H7 (cell line): ENCODE results near the gene C2orf92. TPM values are rescaled to one million over a fixed set of nuclear protein-coding genes. Genes with fewer than 3 reads are reported as not detected.

ENCODE experiments used
- DNase-seq: peaks from one replicate; pipeline ENCODE4 v3.0.0; 2012
- H3K27me3 ChIP-seq: 2 replicates; pipeline ENCODE4 v1.6.0; 2011; ENCODE audit warnings: mild to moderate bottlenecking, low read length; ENCODE audit not compliant: control insufficient read depth, insufficient read depth
- H3K36me3 ChIP-seq: replicated peaks from 2 replicates; pipeline ENCODE4 v1.5.1; 2011; ENCODE audit warnings: low read length; ENCODE audit not compliant: control insufficient read depth, insufficient read depth
- H3K4me3 ChIP-seq: 2 replicates; pipeline ENCODE4 v1.5.1; 2011; ENCODE audit warnings: low read depth, mild to moderate bottlenecking, control low read depth, low read length, moderate library complexity; ENCODE audit not compliant: insufficient read depth
- total RNA-seq: library from RNA; depleted of rRNA; stranded (reverse); fragments of >200 nt; shearing (Covaris generic); gene quantifications from 2 replicates; pipeline ENCODE4 v1.2.3, GENCODE V29; 2014

Gene C2orf92
- total RNA-seq, 1 experiment from 2014 or later: 2.5 TPM

GRCh38 chr2:97734061-97735051 lies 64.8 kb downstream of the C2orf92 start:
- no peak overlapping the region for H3K4me3 ChIP-seq
- no peaks in the 10 kb centered on the region for H3K27me3 ChIP-seq
- peak; percentile 56 for DNase-seq
- no peaks in the 10 kb centered on the region for H3K36me3 ChIP-seq

GRCh38 chr2:97735161-97735561 lies 65.6 kb downstream of the C2orf92 start:
- no peak overlapping the region for H3K4me3 ChIP-seq
- H3K36me3 ChIP-seq: no peaks in the 10 kb centered on the region
- H3K27me3 ChIP-seq: no peaks in the 10 kb centered on the region
- DNase-seq: no peak

GRCh38 chr2:97736185-97736584 lies 66.7 kb downstream of the C2orf92 start:
- Histone ChIP-seq H3K27me3 (no peaks in the 10 kb centered on the region), H3K4me3 (no peak overlapping the region), H3K36me3 (no peaks in the 10 kb centered on the region)
- no peak for DNase-seq

DNA sequence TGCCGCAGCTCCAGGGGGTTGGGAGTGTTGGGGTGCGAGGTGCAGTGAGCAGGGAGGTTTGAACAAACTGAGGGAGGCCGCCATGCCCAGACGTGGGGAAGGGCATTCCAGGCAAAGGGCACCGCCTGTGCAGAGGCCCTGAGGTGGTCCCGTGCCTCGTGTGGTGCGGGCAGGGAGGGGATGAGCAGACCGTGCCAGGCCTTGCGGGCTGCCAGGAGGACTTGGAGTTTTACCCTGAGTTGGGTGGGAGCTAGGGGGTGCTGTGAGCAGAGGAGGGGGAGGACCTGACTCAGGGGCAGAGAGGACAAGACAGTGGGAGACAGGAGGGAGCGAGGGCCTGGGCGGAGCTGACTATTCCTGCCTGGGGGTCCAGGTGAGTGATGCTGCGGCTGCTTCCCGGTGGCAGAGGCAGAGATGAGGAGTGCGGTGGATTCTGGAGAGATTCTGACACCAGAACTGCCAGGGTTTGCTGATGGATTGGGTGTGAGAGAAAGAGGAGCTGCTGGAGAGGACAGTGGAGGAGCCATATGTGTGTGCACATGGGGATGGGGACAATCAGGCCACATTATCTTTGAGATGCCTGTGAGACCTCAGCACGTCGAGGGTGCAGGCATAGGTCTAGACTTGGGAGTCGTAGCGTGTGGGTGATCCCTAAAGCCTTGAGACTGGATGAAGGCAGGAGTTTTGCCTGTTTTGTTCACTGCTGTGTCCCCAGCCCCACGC lies 67.3 kb downstream of the C2orf92 start:
- Histone ChIP-seq H3K4me3 (no peak overlapping the region), H3K27me3 (no peaks in the 10 kb centered on the region), H3K36me3 (no peaks in the 10 kb centered on the region)
- peak; percentile 64 for DNase-seq

GRCh38 chr2:97737421-97738178 lies 68.1 kb downstream of the C2orf92 start:
- H3K27me3 ChIP-seq: no peaks in the 10 kb centered on the region
- no peak overlapping the region for H3K4me3 ChIP-seq
- no peak for DNase-seq
- H3K36me3 ChIP-seq: no peaks in the 10 kb centered on the region

GRCh38 chr2:97738179-97739019 lies 68.9 kb downstream of the C2orf92 start:
- Histone ChIP-seq H3K27me3 (no peaks in the 10 kb centered on the region), H3K36me3 (no peaks in the 10 kb centered on the region), H3K4me3 (no peak overlapping the region)
- no peak for DNase-seq

GRCh38 chr2:97739020-97739892 lies 69.7 kb downstream of the C2orf92 start:
- no peak for DNase-seq
- H3K4me3 ChIP-seq: no peak overlapping the region
- no peaks in the 10 kb centered on the region for H3K36me3 ChIP-seq
- H3K27me3 ChIP-seq: no peaks in the 10 kb centered on the region

- H3K4me3 ChIP-seq: no peak overlapping the region
- no peaks in the 10 kb centered on the region for H3K27me3 ChIP-seq
- no peak for DNase-seq
- H3K36me3 ChIP-seq: no peaks in the 10 kb centered on the region
These were observed 70.4 kb downstream of the C2orf92 start for GRCh38 chr2:97739893-97740245.

GRCh38 chr2:97740590-97741182 lies 71.2 kb downstream of the C2orf92 start:
- Histone ChIP-seq H3K4me3 (no peak overlapping the region), H3K36me3 (no peaks in the 10 kb centered on the region), H3K27me3 (no peaks in the 10 kb centered on the region)
- DNase-seq: peak; percentile 93

- H3K27me3 ChIP-seq: no peaks in the 10 kb centered on the region
- no peak for DNase-seq
- no peak overlapping the region for H3K4me3 ChIP-seq
- no peaks in the 10 kb centered on the region for H3K36me3 ChIP-seq
These were observed 71.7 kb downstream of the C2orf92 start for GRCh38 chr2:97741251-97741650.

DNA sequence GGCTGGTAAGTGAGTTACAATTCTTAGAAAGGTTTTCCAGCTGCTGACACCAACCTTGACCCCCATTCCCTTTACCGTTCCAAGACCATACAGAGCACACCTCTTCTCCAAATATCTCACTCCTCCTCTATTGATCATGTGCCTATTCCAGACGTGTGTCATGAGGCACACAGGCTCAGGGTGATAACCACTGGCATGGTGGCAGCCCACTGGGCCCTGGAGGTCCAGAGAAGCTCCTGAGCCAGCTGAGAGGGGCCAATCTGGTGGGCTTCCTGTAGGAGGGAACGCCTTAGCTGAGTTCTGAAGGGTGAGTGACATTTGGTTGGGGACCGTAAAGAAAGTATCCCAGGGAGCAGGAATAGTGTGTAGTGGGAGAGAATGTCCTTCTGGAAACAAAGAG lies 72.2 kb downstream of the C2orf92 start:
- no peak for DNase-seq
- H3K36me3 ChIP-seq: no peaks in the 10 kb centered on the region
- H3K4me3 ChIP-seq: no peak overlapping the region
- no peaks in the 10 kb centered on the region for H3K27me3 ChIP-seq

- Histone ChIP-seq H3K4me3 (no peak overlapping the region), H3K36me3 (no peaks in the 10 kb centered on the region), H3K27me3 (no peaks in the 10 kb centered on the region)
- DNase-seq: no peak
These were observed 72.9 kb downstream of the C2orf92 start for GRCh38 chr2:97742381-97742847.

- no peaks in the 10 kb centered on the region for H3K36me3 ChIP-seq
- no peaks in the 10 kb centered on the region for H3K27me3 ChIP-seq
- DNase-seq: no peak
- H3K4me3 ChIP-seq: no peak overlapping the region
These were observed 74.4 kb downstream of the C2orf92 start for GRCh38 chr2:97743913-97744312.
